ENCODE results near the gene PDE7B.

- no peak for TF ChIP-seq CTCF (IDR thresholded peaks at IDR 0.05 in 8 of 11, conservative IDR thresholded peaks at IDR 0.05 in 3 of 11)
- no peak for TF ChIP-seq POLR2A (IDR thresholded peaks at IDR 0.05)
- TF ChIP-seq POLR2AphosphoS5 (IDR thresholded peaks at IDR 0.05) = no peak
Measured at GRCh38 chr6:135953818-135954217, 102.3 kb downstream of the PDE7B start.
